Mucosa of rectum (tissue), 2 donors: ENCODE results near the gene NT5C3B.

Source experiments
- H3K27ac ChIP-seq, 2 donors: one replicate each; pipeline ENCODE4 v1.7.0; 2013; ENCODE audit warnings: inconsistent platforms in 2 of 2, low read depth in 2 of 2, low read length in 2 of 2
- H3K27me3 ChIP-seq, 2 donors: one replicate each; pipeline ENCODE4 v1.7.0; 2013; ENCODE audit warnings: low read length in 2 of 2; ENCODE audit not compliant: control insufficient read depth in 2 of 2, insufficient read depth in 2 of 2
- H3K36me3 ChIP-seq, 2 donors: one replicate each; pipeline ENCODE4 v1.7.0; 2013; ENCODE audit warnings: low read length in 2 of 2; ENCODE audit not compliant: control insufficient read depth in 2 of 2, insufficient read depth in 2 of 2
- H3K4me1 ChIP-seq, 2 donors: one replicate each; pipeline ENCODE4 v1.7.0; 2013; ENCODE audit warnings: low read length in 2 of 2, mild to moderate bottlenecking in 1 of 2; ENCODE audit not compliant: control insufficient read depth in 2 of 2, insufficient read depth in 2 of 2
- H3K4me3 ChIP-seq, 2 donors: one replicate each; pipeline ENCODE4 v1.7.0; 2013; ENCODE audit warnings: low read length in 2 of 2
- H3K9ac ChIP-seq, 2 donors: one replicate each; pipeline ENCODE4 v1.7.0; 2013; ENCODE audit warnings: low read length in 2 of 2, low read depth in 1 of 2, mild to moderate bottlenecking in 1 of 2
- H3K9me3 ChIP-seq, 2 donors: one replicate each; pipeline ENCODE4 v1.7.0; 2013; ENCODE audit warnings: low read length in 2 of 2; ENCODE audit not compliant: control insufficient read depth in 2 of 2
- donor health status: healthy.
- donor health status: Normal muscosa, but diverticular disease.

NT5C3B gene

GRCh38 chr17:41823141-41823524, 12.9 kb downstream of the NT5C3B start:
- Histone ChIP-seq H3K4me3 (no peak overlapping the region), H3K27ac (no peak overlapping the region), H3K36me3 (peaks cover 0 to 10% of the 10 kb centered on the region in 2 donors), H3K27me3 (no peaks in the 10 kb centered on the region), H3K9me3 (no peaks in the 10 kb centered on the region), H3K9ac (no peak overlapping the region), H3K4me1 (no peaks in the 10 kb centered on the region)

DNA sequence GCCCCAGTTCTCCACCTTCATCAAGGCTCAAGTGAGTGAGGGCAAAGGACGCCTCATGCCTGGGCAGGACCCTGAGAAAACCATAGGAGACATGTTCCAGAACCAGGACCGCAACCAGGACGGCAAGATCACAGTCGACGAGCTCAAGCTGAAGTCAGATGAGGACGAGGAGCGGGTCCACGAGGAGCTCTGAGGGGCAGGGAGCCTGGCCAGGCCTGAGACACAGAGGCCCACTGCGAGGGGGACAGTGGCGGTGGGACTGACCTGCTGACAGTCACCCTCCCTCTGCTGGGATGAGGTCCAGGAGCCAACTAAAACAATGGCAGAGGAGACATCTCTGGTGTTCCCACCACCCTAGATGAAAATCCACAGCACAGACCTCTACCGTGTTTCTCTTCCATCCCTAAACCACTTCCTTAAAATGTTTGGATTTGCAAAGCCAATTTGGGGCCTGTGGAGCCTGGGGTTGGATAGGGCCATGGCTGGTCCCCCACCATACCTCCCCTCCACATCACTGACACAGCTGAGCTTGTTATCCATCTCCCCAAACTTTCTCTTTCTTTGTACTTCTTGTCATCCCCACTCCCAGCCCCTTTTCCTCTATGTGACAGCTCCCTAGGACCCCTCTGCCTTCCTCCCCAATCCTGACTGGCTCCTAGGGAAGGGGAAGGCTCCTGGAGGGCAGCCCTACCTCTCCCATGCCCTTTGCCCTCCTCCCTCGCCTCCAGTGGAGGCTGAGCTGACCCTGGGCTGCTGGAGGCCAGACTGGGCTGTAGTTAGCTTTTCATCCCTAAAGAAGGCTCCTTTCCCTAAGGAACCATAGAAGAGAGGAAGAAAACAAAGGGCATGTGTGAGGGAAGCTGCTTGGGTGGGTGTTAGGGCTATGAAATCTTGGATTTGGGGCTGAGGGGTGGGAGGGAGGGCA, 13.6 kb downstream of the NT5C3B start:
- H3K4me1 ChIP-seq = no peaks in the 10 kb centered on the region
- no peaks in the 10 kb centered on the region for H3K27me3 ChIP-seq
- H3K27ac ChIP-seq = no peak overlapping the region
- H3K9me3 ChIP-seq = no peaks in the 10 kb centered on the region
- peaks cover 0 to 6% of the 10 kb centered on the region in 2 donors for H3K36me3 ChIP-seq
- no peak overlapping the region for H3K4me3 ChIP-seq
- H3K9ac ChIP-seq = no peak overlapping the region

DNA sequence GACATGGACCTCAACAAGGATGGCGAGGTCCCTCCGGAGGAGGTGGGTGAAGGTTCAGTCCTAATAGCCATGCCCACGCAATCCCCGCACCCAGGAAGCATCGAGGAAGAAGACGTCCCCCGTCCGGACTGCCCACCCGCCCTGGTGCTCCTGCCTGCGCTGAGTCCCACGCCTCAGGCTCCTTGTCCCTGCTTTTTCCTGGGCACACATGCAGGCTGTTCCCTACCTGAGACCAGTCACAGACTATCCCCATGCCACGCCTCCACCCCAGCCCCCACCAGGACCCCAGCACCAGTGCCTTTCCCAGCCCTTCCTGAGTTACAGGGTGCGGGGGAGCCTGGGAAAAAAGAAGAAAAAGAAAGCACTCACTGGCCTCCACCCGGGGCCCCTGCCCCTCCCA, 14.3 kb downstream of the NT5C3B start:
- peaks cover 0 to 6% of the 10 kb centered on the region in 2 donors for H3K36me3 ChIP-seq
- no peak overlapping the region for H3K4me3 ChIP-seq
- H3K9ac ChIP-seq = no peak overlapping the region
- no peaks in the 10 kb centered on the region for H3K4me1 ChIP-seq
- H3K9me3 ChIP-seq = no peaks in the 10 kb centered on the region
- no peaks in the 10 kb centered on the region for H3K27me3 ChIP-seq
- H3K27ac ChIP-seq = no peak overlapping the region

GRCh38 chr17:41818024-41818423, 18.0 kb downstream of the NT5C3B start:
- no peaks in the 10 kb centered on the region for H3K27me3 ChIP-seq
- H3K27ac ChIP-seq = no peak overlapping the region
- H3K4me1 ChIP-seq = peaks cover 0 to 2% of the 10 kb centered on the region in 2 donors
- no peak overlapping the region for H3K9ac ChIP-seq
- H3K36me3 ChIP-seq = no peaks in the 10 kb centered on the region
- H3K4me3 ChIP-seq = no peak overlapping the region
- no peaks in the 10 kb centered on the region for H3K9me3 ChIP-seq

GRCh38 chr17:41816637-41817320, 19.3 kb downstream of the NT5C3B start:
- H3K36me3 ChIP-seq = no peaks in the 10 kb centered on the region
- no peaks in the 10 kb centered on the region for H3K27me3 ChIP-seq
- H3K9ac ChIP-seq = no peak overlapping the region
- H3K4me1 ChIP-seq = peaks cover 5 to 9% of the 10 kb centered on the region in 2 donors
- H3K9me3 ChIP-seq = no peaks in the 10 kb centered on the region
- no peak overlapping the region for H3K27ac ChIP-seq
- H3K4me3 ChIP-seq = no peak overlapping the region

DNA sequence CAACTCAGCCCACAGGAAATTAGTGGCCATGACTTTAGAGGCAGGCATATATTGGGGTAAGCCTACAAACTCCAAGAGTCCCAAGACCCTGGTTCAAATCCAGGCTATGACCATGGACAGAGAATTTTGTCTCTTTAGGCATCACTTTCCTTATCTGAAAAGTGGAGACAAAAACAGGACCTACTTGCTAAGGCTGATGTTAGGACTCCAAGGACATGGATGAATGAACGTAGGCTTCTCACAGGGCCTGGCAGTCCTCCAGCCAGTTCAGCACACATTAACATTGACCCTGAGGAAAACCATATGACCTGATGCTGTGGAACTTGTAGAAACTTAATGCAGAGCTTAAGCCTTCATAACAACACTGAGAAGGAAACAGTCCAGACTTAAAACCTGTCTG, 21.8 kb downstream of the NT5C3B start:
- Histone ChIP-seq H3K9me3 (no peaks in the 10 kb centered on the region), H3K27ac (no peak overlapping the region), H3K27me3 (no peaks in the 10 kb centered on the region), H3K4me1 (peaks cover 18 to 21% of the 10 kb centered on the region in 2 donors), H3K9ac (no peak overlapping the region), H3K4me3 (no peak overlapping the region), H3K36me3 (no peaks in the 10 kb centered on the region)

GRCh38 chr17:41813699-41814124, 22.3 kb downstream of the NT5C3B start:
- Histone ChIP-seq H3K9me3 (no peaks in the 10 kb centered on the region), H3K4me1 (peaks cover 18 to 22% of the 10 kb centered on the region in 2 donors), H3K27me3 (no peaks in the 10 kb centered on the region), H3K36me3 (no peaks in the 10 kb centered on the region), H3K4me3 (peak overlapping the region; percentile 23 to 72), H3K27ac (no peak overlapping the region), H3K9ac (no peak overlapping the region)

- Histone ChIP-seq H3K9ac (peak overlapping the region; percentile 24 to 38), H3K27ac (peak overlapping the region in 1 of 2 donors; percentile 52), H3K9me3 (no peaks in the 10 kb centered on the region), H3K36me3 (no peaks in the 10 kb centered on the region), H3K4me3 (peak overlapping the region; percentile 72 to 85), H3K4me1 (peaks cover 18 to 24% of the 10 kb centered on the region in 2 donors), H3K27me3 (no peaks in the 10 kb centered on the region)
Measured at GRCh38 chr17:41813152-41813680, 22.8 kb downstream of the NT5C3B start.

- Histone ChIP-seq H3K27ac (peak within 1 kb of the TSS; percentile 67 to 71), H3K27me3 (no peaks in the 10 kb centered on the region), H3K36me3 (no peaks in the 10 kb centered on the region), H3K4me3 (peak within 1 kb of the TSS; percentile 72 to 85), H3K4me1 (peaks cover 22 to 30% of the 10 kb centered on the region in 2 donors), H3K9ac (peak within 1 kb of the TSS; percentile 79 to 83), H3K9me3 (no peaks in the 10 kb centered on the region)
Measured at GRCh38 chr17:41812381-41813151, 23.5 kb downstream of the NT5C3B start, which contains the start of gene FKBP10. FKBP10 (plus strand) TSS chr17:41813004; CDS start chr17:41813035, 31 bp downstream.
